ENCODE results near the gene TMEM238. TPM values are rescaled to one million over a fixed set of nuclear protein-coding genes. Genes with fewer than 3 reads are reported as not detected.

Gene TMEM238
- total and polyA plus RNA-seq, 4 donors: 0.08 to 0.54 (median 0.47) TPM

- H3K4me1 ChIP-seq (ENCODE audit: control insufficient read depth in 4 of 4, insufficient read depth in 4 of 4, low read length in 3 of 4): no peaks in the 10 kb centered on the region
- WGBS: 92% methylated on average over 16 of the region's 16 CpGs
- H3K36me3 ChIP-seq (ENCODE audit: control insufficient read depth in 4 of 4, insufficient read depth in 3 of 4, low read depth in 1 of 4, low read length in 3 of 4): no peaks in the 10 kb centered on the region
- H3K27ac ChIP-seq (ENCODE audit: low read depth in 1 of 2, low read length in 2 of 2): no peak overlapping the region
- H3K4me3 ChIP-seq (ENCODE audit: low read depth in 1 of 3, low read length in 3 of 3): no peak overlapping the region
- H3K9ac ChIP-seq (ENCODE audit: low read depth in 1 of 2, low read length in 2 of 2): no peak overlapping the region
- TF ChIP-seq RAD21 (IDR thresholded peaks at IDR 0.05): no peak
- TF ChIP-seq, protein P1, sequence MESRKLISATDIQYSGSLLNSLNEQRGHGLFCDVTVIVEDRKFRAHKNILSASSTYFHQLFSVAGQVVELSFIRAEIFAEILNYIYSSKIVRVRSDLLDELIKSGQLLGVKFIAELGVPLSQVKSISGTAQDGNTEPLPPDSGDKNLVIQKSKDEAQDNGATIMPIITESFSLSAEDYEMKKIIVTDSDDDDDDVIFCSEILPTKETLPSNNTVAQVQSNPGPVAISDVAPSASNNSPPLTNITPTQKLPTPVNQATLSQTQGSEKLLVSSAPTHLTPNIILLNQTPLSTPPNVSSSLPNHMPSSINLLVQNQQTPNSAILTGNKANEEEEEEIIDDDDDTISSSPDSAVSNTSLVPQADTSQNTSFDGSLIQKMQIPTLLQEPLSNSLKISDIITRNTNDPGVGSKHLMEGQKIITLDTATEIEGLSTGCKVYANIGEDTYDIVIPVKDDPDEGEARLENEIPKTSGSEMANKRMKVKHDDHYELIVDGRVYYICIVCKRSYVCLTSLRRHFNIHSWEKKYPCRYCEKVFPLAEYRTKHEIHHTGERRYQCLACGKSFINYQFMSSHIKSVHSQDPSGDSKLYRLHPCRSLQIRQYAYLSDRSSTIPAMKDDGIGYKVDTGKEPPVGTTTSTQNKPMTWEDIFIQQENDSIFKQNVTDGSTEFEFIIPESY (IDR thresholded peaks at IDR 0.05): no peak
- TF ChIP-seq JUND (IDR thresholded peaks at IDR 0.05): no peak
- TF ChIP-seq RXRA (IDR thresholded peaks at IDR 0.05): no peak
- TF ChIP-seq TAF1 (conservative IDR thresholded peaks at IDR 0.05): no peak
- TF ChIP-seq, protein P2, sequence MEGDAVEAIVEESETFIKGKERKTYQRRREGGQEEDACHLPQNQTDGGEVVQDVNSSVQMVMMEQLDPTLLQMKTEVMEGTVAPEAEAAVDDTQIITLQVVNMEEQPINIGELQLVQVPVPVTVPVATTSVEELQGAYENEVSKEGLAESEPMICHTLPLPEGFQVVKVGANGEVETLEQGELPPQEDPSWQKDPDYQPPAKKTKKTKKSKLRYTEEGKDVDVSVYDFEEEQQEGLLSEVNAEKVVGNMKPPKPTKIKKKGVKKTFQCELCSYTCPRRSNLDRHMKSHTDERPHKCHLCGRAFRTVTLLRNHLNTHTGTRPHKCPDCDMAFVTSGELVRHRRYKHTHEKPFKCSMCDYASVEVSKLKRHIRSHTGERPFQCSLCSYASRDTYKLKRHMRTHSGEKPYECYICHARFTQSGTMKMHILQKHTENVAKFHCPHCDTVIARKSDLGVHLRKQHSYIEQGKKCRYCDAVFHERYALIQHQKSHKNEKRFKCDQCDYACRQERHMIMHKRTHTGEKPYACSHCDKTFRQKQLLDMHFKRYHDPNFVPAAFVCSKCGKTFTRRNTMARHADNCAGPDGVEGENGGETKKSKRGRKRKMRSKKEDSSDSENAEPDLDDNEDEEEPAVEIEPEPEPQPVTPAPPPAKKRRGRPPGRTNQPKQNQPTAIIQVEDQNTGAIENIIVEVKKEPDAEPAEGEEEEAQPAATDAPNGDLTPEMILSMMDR (IDR thresholded peaks at IDR 0.05; ENCODE audit: low read depth, low read length, missing input control): no peak
- no peak for TF ChIP-seq REST (IDR thresholded peaks at IDR 0.05)
- TF ChIP-seq FOXA1 (IDR thresholded peaks at IDR 0.05): no peak
- TF ChIP-seq NR2F2 (IDR thresholded peaks at IDR 0.05): no peak
- TF ChIP-seq FOXA2 (IDR thresholded peaks at IDR 0.05): no peak
- no peak for TF ChIP-seq YY1 (IDR thresholded peaks at IDR 0.05)
- no peak for TF ChIP-seq EGR1 (IDR thresholded peaks at IDR 0.05; ENCODE audit: low read depth in 2 of 2)
- TF ChIP-seq SP1 (IDR thresholded peaks at IDR 0.05): no peak
- TF ChIP-seq, protein P3, sequence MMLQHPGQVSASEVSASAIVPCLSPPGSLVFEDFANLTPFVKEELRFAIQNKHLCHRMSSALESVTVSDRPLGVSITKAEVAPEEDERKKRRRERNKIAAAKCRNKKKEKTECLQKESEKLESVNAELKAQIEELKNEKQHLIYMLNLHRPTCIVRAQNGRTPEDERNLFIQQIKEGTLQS (IDR thresholded peaks at IDR 0.05): no peak
- no peaks in the 10 kb centered on the region for H3K27me3 ChIP-seq (ENCODE audit: control insufficient read depth in 4 of 4, insufficient read depth in 4 of 4, low read length in 3 of 4)
- no peaks in the 10 kb centered on the region for H3K9me3 ChIP-seq (ENCODE audit: control insufficient read depth in 4 of 4, low read length in 3 of 4)
- no peak for DNase-seq (ENCODE audit: low spot score)
Measured at GRCh38 chr19:55360902-55361301, 23.2 kb downstream of the TMEM238 start.

- H3K4me1 ChIP-seq (ENCODE audit: control insufficient read depth in 4 of 4, insufficient read depth in 4 of 4, low read length in 3 of 4): no peaks in the 10 kb centered on the region
- WGBS: 80% methylated on average over 32 of the region's 32 CpGs
- TF ChIP-seq RXRA (IDR thresholded peaks at IDR 0.05) (no peak), HNF4G (IDR thresholded peaks at IDR 0.05) (no peak), HNF4A (conservative IDR thresholded peaks at IDR 0.05) (no peak)
- TF ChIP-seq, protein P3 (IDR thresholded peaks at IDR 0.05): no peak
- H3K4me3 ChIP-seq (ENCODE audit: low read depth in 1 of 3, low read length in 3 of 3): no peak overlapping the region
- H3K9ac ChIP-seq (ENCODE audit: low read depth in 1 of 2, low read length in 2 of 2): no peak overlapping the region
- no peak for DNase-seq (ENCODE audit: low spot score)
- no peak overlapping the region for H3K27ac ChIP-seq (ENCODE audit: low read depth in 1 of 2, low read length in 2 of 2)
- no peaks in the 10 kb centered on the region for H3K9me3 ChIP-seq (ENCODE audit: control insufficient read depth in 4 of 4, low read length in 3 of 4)
- H3K27me3 ChIP-seq (ENCODE audit: control insufficient read depth in 4 of 4, insufficient read depth in 4 of 4, low read length in 3 of 4): peaks cover 0 to 3% (median 0%) of the 10 kb centered on the region in 4 donors
- H3K36me3 ChIP-seq (ENCODE audit: control insufficient read depth in 4 of 4, insufficient read depth in 3 of 4, low read depth in 1 of 4, low read length in 3 of 4): no peaks in the 10 kb centered on the region
Measured at GRCh38 chr19:55358943-55359908, 24.9 kb downstream of the TMEM238 start.
